GM13976 (cell line): Measurements from ENCODE around the gene TNFRSF14.
"Not testable (repeated sequence)": the region's sequence is repeated elsewhere in the genome, so short reads cannot be mapped to it uniquely, and the experiment has no call there.

Source experiments
- DNase-seq: peaks from one replicate; pipeline ENCODE4 v3.0.0; 2012; ENCODE audit warnings: low spot score
- CTCF ChIP-seq: IDR thresholded peaks from 2 replicates; pipeline ENCODE4 v1.5.1; 2012; ENCODE audit warnings: borderline replicate concordance, mild to moderate bottlenecking; ENCODE audit not compliant: insufficient read depth; ENCODE audit errors: extremely low read depth, missing control alignments, control extremely low read depth
- in situ Hi-C: fragments of 300-500 bp; cut with MboI; formaldehyde crosslinking; loops from one replicate; pipeline ENCODE4 v1.12.0; 2022; ENCODE audit warnings: low sequenced_read_pairs, mixed read lengths, inconsistent platforms; ENCODE audit not compliant: unreplicated experiment

Gene TNFRSF14

GRCh38 chr1:2574350-2574749 is 18.2 kb downstream of the TNFRSF14 start:
- no peak for DNase-seq
- in situ Hi-C loops, result no loop called here
- no peak for TF ChIP-seq CTCF

- DNase-seq, result no peak
- TF ChIP-seq CTCF, result no peak
- in situ Hi-C loops, result no loop called here
Measured at GRCh38 chr1:2575801-2576663, 19.9 kb downstream of the TNFRSF14 start.

- DNase-seq, result peak; percentile 61
- in situ Hi-C loops, result not testable (repeated sequence)
Measured at GRCh38 chr1:2577565-2578075, 21.4 kb downstream of the TNFRSF14 start.

- no peak for TF ChIP-seq CTCF
- DNase-seq, result no peak
Measured at GRCh38 chr1:2578758-2579118, 22.6 kb downstream of the TNFRSF14 start.

GRCh38 chr1:2580691-2581090 is 24.5 kb downstream of the TNFRSF14 start:
- in situ Hi-C loops, result no loop called here
- no peak for DNase-seq

More at GRCh38 chr1:2578758-2579118, 22.6 kb downstream of the TNFRSF14 start:
- in situ Hi-C loops, result no loop called here

GRCh38 chr1:2582391-2582790 is 26.2 kb downstream of the TNFRSF14 start:
- in situ Hi-C loops, result no loop called here
- TF ChIP-seq CTCF, result no peak
- no peak for DNase-seq

More at GRCh38 chr1:2580691-2581090, 24.5 kb downstream of the TNFRSF14 start:
- no peak for TF ChIP-seq CTCF

GRCh38 chr1:2583331-2583791 is 27.2 kb downstream of the TNFRSF14 start:
- in situ Hi-C loops, result no loop called here
- no peak for DNase-seq
- no peak for TF ChIP-seq CTCF
